ENCODE measurements around the gene ASIC3. TPM values are rescaled to one million over a fixed set of nuclear protein-coding genes. Genes with fewer than 3 reads are reported as not detected.
A peak's percentile ranks its signal among the peaks of the same experiment; 100 is the strongest.

The ASIC3 gene
- polyA plus RNA-seq, 3 donors: 2.0 TPM; not detected in 2

DNA sequence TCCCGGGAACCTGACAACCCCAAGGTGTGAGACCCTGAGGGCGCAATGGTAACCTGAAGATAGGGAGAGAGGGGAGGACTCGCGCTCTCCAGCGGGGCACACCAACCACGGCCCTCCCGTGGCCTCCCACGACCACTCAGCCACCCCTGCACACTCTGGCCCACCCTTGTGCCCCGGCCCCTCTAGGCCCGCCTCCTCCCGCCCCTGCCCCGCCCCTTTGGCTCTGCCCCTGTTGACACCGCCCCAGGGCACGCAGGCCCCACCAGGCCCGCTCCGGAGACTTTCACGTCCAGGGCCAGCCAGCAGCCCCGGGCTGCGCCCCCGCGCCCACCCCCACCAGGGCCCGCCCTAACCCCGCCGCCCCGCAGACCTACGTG lies 35.0 kb upstream of the ASIC3 start:
- H3K27ac ChIP-seq (ENCODE audit: low read depth in 1 of 2, low read length in 2 of 2): no peak overlapping the region
- TF ChIP-seq, protein P1, sequence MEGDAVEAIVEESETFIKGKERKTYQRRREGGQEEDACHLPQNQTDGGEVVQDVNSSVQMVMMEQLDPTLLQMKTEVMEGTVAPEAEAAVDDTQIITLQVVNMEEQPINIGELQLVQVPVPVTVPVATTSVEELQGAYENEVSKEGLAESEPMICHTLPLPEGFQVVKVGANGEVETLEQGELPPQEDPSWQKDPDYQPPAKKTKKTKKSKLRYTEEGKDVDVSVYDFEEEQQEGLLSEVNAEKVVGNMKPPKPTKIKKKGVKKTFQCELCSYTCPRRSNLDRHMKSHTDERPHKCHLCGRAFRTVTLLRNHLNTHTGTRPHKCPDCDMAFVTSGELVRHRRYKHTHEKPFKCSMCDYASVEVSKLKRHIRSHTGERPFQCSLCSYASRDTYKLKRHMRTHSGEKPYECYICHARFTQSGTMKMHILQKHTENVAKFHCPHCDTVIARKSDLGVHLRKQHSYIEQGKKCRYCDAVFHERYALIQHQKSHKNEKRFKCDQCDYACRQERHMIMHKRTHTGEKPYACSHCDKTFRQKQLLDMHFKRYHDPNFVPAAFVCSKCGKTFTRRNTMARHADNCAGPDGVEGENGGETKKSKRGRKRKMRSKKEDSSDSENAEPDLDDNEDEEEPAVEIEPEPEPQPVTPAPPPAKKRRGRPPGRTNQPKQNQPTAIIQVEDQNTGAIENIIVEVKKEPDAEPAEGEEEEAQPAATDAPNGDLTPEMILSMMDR (IDR thresholded peaks at IDR 0.05): peak; percentile 9
- H2AFZ ChIP-seq (ENCODE audit: insufficient read depth, low read depth, low read length, poor library complexity, severe bottlenecking): no peak overlapping the region
- no peak overlapping the region for H3K9ac ChIP-seq (ENCODE audit: insufficient read depth, low read length, poor library complexity, severe bottlenecking)
- DNase-seq: no peak
- H4K20me1 ChIP-seq (ENCODE audit: insufficient read depth, low read length): no peaks in the 10 kb centered on the region
- H3K4me2 ChIP-seq (replicated peaks; ENCODE audit: extremely low read depth, low read length, poor library complexity, severe bottlenecking): peak overlapping the region; percentile 75
- H3K4me1 ChIP-seq (ENCODE audit: control insufficient read depth in 1 of 2, insufficient read depth in 2 of 2, low read length in 2 of 2): peaks cover 38 to 62% of the 10 kb centered on the region in 2 donors
- H3K4me1 Mint-ChIP-seq: peaks cover 56% of the 10 kb centered on the region
- no peaks in the 10 kb centered on the region for H3K79me2 ChIP-seq (ENCODE audit: insufficient read depth, low read length)
- WGBS (ENCODE audit: insufficient coverage): 4% methylated on average over 18 of the region's 26 CpGs
- peaks cover 4 to 47% of the 10 kb centered on the region in 2 donors for H3K27me3 ChIP-seq (ENCODE audit: control insufficient read depth in 2 of 2, insufficient read depth in 2 of 2, low read length in 2 of 2)
- peak overlapping the region; percentile 24 to 91 for H3K4me3 Mint-ChIP-seq
- H3K9me3 Mint-ChIP-seq: peaks cover 0 to 13% (median 2%) of the 10 kb centered on the region in 7 donors
- peak overlapping the region in 3 of 7 donors; percentile 30 to 76 (median 40) for H3K27ac Mint-ChIP-seq
- peaks cover 0 to 4% of the 10 kb centered on the region in 2 donors for H3K9me3 ChIP-seq (replicated peaks in 1 of 2; ENCODE audit: control insufficient read depth in 1 of 2, insufficient read depth in 1 of 2, low read length in 2 of 2)
- intact Hi-C loops (cut with micrococcal nuclease): loop anchor here in 1 of 2 donors (5.0 kb wide), 1 partner anchor 99 kb away; no protein-coding TSS in a partner anchor
- no peaks in the 10 kb centered on the region for H3K36me3 ChIP-seq (replicated peaks in 1 of 2; ENCODE audit: control insufficient read depth in 1 of 2, insufficient read depth in 2 of 2, low read length in 2 of 2)
- H3K36me3 Mint-ChIP-seq: peaks cover 2 to 6% of the 10 kb centered on the region in 2 donors
- peaks cover 54 to 90% (median 59%) of the 10 kb centered on the region in 3 donors for H3K27me3 Mint-ChIP-seq (ENCODE audit: low read depth in 3 of 3)
- peak overlapping the region in 1 of 3 experiments; percentile 70 for H3K4me3 ChIP-seq (replicated peaks in 1 of 3; ENCODE audit: low read depth in 2 of 3, low read length in 3 of 3)

DNA sequence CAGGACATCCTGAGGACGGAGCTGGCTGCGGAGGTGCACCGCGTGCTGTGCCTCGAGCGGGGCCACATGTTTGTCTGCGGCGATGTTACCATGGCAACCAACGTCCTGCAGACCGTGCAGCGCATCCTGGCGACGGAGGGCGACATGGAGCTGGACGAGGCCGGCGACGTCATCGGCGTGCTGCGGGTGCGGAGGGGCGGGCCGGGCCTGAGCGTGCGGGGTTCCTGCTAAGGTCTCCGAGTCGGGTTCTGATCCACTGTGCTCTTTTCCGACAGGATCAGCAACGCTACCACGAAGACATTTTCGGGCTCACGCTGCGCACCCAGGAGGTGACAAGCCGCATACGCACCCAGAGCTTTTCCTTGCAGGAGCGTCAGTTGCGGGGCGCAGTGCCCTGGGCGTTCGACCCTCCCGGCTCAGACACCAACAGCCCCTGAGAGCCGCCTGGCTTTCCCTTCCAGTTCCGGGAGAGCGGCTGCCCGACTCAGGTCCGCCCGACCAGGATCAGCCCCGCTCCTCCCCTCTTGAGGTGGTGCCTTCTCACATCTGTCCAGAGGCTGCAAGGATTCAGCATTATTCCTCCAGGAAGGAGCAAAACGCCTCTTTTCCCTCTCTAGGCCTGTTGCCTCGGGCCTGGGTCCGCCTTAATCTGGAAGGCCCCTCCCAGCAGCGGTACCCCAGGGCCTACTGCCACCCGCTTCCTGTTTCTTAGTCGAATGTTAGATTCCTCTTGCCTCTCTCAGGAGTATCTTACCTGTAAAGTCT lies 34.4 kb upstream of the ASIC3 start:
- H3K4me2 ChIP-seq (replicated peaks; ENCODE audit: extremely low read depth, low read length, poor library complexity, severe bottlenecking): peak overlapping the region; percentile 75
- intact Hi-C loops (cut with micrococcal nuclease): loop anchor here in 1 of 2 donors (5.0 kb wide), 1 partner anchor 98 kb away; no protein-coding TSS in a partner anchor
- peaks cover 58% of the 10 kb centered on the region for H3K4me1 Mint-ChIP-seq

More for the DNA sequence above, 34.4 kb upstream of the ASIC3 start:
- H3K36me3 ChIP-seq (replicated peaks in 1 of 2; ENCODE audit: control insufficient read depth in 1 of 2, insufficient read depth in 2 of 2, low read length in 2 of 2): no peaks in the 10 kb centered on the region
- H3K4me1 ChIP-seq (ENCODE audit: control insufficient read depth in 1 of 2, insufficient read depth in 2 of 2, low read length in 2 of 2): peaks cover 39 to 64% of the 10 kb centered on the region in 2 donors
- peak overlapping the region in 6 of 7 donors; percentile 23 to 91 (median 79) for H3K27ac Mint-ChIP-seq
- H3K9ac ChIP-seq (ENCODE audit: insufficient read depth, low read length, poor library complexity, severe bottlenecking): peak overlapping the region; percentile 63
- H3K27me3 Mint-ChIP-seq (ENCODE audit: low read depth in 3 of 3): peaks cover 57 to 93% (median 60%) of the 10 kb centered on the region in 3 donors
- peak overlapping the region; percentile 85 for H2AFZ ChIP-seq (ENCODE audit: insufficient read depth, low read depth, low read length, poor library complexity, severe bottlenecking)
- H3K9me3 Mint-ChIP-seq: peaks cover 0 to 15% (median 5%) of the 10 kb centered on the region in 7 donors
- H3K27me3 ChIP-seq (ENCODE audit: control insufficient read depth in 2 of 2, insufficient read depth in 2 of 2, low read length in 2 of 2): peaks cover 8 to 50% of the 10 kb centered on the region in 2 donors
- H3K36me3 Mint-ChIP-seq: peaks cover 3 to 6% of the 10 kb centered on the region in 2 donors
- no peaks in the 10 kb centered on the region for H3K9me3 ChIP-seq (replicated peaks in 1 of 2; ENCODE audit: control insufficient read depth in 1 of 2, insufficient read depth in 1 of 2, low read length in 2 of 2)
- TF ChIP-seq, protein P1 (IDR thresholded peaks at IDR 0.05): peak; percentile 24
- no peaks in the 10 kb centered on the region for H4K20me1 ChIP-seq (ENCODE audit: insufficient read depth, low read length)
- H3K4me3 ChIP-seq (replicated peaks in 1 of 3; ENCODE audit: low read depth in 2 of 3, low read length in 3 of 3): peak overlapping the region; percentile 38 to 70 (median 45)
- no peaks in the 10 kb centered on the region for H3K79me2 ChIP-seq (ENCODE audit: insufficient read depth, low read length)
- 9% methylated on average over 52 of the region's 55 CpGs for WGBS (ENCODE audit: insufficient coverage)
- H3K4me3 Mint-ChIP-seq: peak overlapping the region; percentile 83 to 91
- peak; percentile 81 to 93 (median 89) for DNase-seq
- peak overlapping the region in 1 of 2 donors; percentile 45 for H3K27ac ChIP-seq (ENCODE audit: low read depth in 1 of 2, low read length in 2 of 2)
